Neural cell (in vitro differentiated cells): Measurements from ENCODE around the gene PKNOX2. TPM values are rescaled to one million over a fixed set of nuclear protein-coding genes. Genes with fewer than 3 reads are reported as not detected.

Source experiments
- H2AFZ ChIP-seq: fragments of 200-600, 300-800 bp; sonication (generic), shearing (Covaris generic); 2 replicates; pipeline ENCODE4 v1.6.0; 2014; ENCODE audit warnings: low read depth, mild to moderate bottlenecking, antibody characterized with exemption, low read length, moderate library complexity
- H3F3A ChIP-seq: fragments of 200-600 bp; shearing (Covaris generic); 2 replicates; pipeline ENCODE4 v1.6.1; 2016; ENCODE audit warnings: mild to moderate bottlenecking, moderate library complexity, mixed read lengths, antibody characterized with exemption, low read length; ENCODE audit not compliant: insufficient read depth, poor library complexity, severe bottlenecking
- H3K27ac ChIP-seq: fragments of 200-600, 300-800 bp; sonication (generic), shearing (Covaris generic); 2 replicates; pipeline ENCODE4 v1.5.1; 2014; ENCODE audit warnings: mild to moderate bottlenecking, low read length, moderate library complexity
- H3K27me3 ChIP-seq: fragments of 300-800, 200-600 bp; sonication (generic), shearing (Covaris generic); 2 replicates; pipeline ENCODE4 v1.6.0; 2014; ENCODE audit warnings: mild to moderate bottlenecking, low read depth, low read length, moderate library complexity; ENCODE audit not compliant: insufficient read depth
- H3K36me3 ChIP-seq: fragments of 300-800, 200-600 bp; sonication (generic), shearing (Covaris generic); 2 replicates; pipeline ENCODE4 v1.5.1; 2014; ENCODE audit warnings: mild to moderate bottlenecking, antibody characterized with exemption, low read length, moderate library complexity; ENCODE audit not compliant: insufficient read depth
- H3K4me2 ChIP-seq: fragments of 300-800, 200-600 bp; sonication (generic), shearing (Covaris generic); 2 replicates; pipeline ENCODE4 v1.6.0; 2014; ENCODE audit warnings: mild to moderate bottlenecking, low read length
- H3K4me3 ChIP-seq: fragments of 300-800, 200-600 bp; sonication (generic), shearing (Covaris generic); 2 replicates; pipeline ENCODE4 v1.5.1; 2014; ENCODE audit warnings: mild to moderate bottlenecking, low read length, moderate library complexity
- H3K79me2 ChIP-seq: fragments of 200-600 bp; shearing (Covaris generic); replicated peaks from 2 replicates; pipeline ENCODE4 v1.6.0; 2014; ENCODE audit warnings: mild to moderate bottlenecking, low read length, moderate library complexity; ENCODE audit not compliant: insufficient read depth
- H3K9ac ChIP-seq: fragments of 300-800, 200-600 bp; sonication (generic), shearing (Covaris generic); 2 replicates; pipeline ENCODE4 v1.6.1; 2016; ENCODE audit warnings: mild to moderate bottlenecking, low read length, mixed read lengths
- H3K9me2 ChIP-seq: fragments of 200-600 bp; shearing (Covaris generic); 2 replicates; pipeline ENCODE4 v1.6.1; 2016; ENCODE audit warnings: mild to moderate bottlenecking, low read length, mixed read lengths; ENCODE audit not compliant: insufficient read depth
- H3K9me3 ChIP-seq: fragments of 200-600, 300-800 bp; sonication (generic), shearing (Covaris generic); 2 replicates; pipeline ENCODE4 v1.6.1; 2016; ENCODE audit warnings: mild to moderate bottlenecking, mixed run types, low read length, moderate library complexity, mixed read lengths
- H4K20me1 ChIP-seq: fragments of 200-600 bp; shearing (Covaris generic); 2 replicates; pipeline ENCODE4 v1.6.1; 2016; ENCODE audit warnings: mild to moderate bottlenecking, mixed run types; ENCODE audit not compliant: insufficient read depth
- EP300 ChIP-seq: fragments of 450-650 bp; conservative IDR thresholded peaks from 2 replicates; pipeline ENCODE4 v1.6.1; 2014; ENCODE audit warnings: antibody characterized with exemption, mild to moderate bottlenecking, moderate library complexity; ENCODE audit not compliant: poor library complexity, severe bottlenecking
- EZH2 ChIP-seq: fragments of 200-600, 300-800 bp; shearing (Covaris generic), sonication (generic); IDR thresholded peaks from 2 replicates; pipeline ENCODE4 v1.6.1; 2014; ENCODE audit warnings: antibody characterized with exemption, low read length, borderline replicate concordance, mild to moderate bottlenecking; ENCODE audit not compliant: insufficient read depth, poor library complexity, severe bottlenecking
- MXI1 ChIP-seq: fragments of 450-650 bp; conservative IDR thresholded peaks from 2 replicates; pipeline ENCODE4 v1.6.1; 2014; ENCODE audit warnings: antibody characterized with exemption, mild to moderate bottlenecking; ENCODE audit not compliant: poor library complexity, severe bottlenecking
- POLR2AphosphoS5 ChIP-seq: IDR thresholded peaks from 2 replicates; pipeline ENCODE4 v1.6.1; 2012
- RAD21 ChIP-seq: fragments of 450-650 bp; conservative IDR thresholded peaks from 2 replicates; pipeline ENCODE4 v1.6.1; 2014; ENCODE audit warnings: antibody characterized with exemption, mild to moderate bottlenecking, moderate library complexity
- REST ChIP-seq: IDR thresholded peaks from 2 replicates; pipeline ENCODE4 v1.6.1; 2012; ENCODE audit warnings: borderline replicate concordance
- SMC3 ChIP-seq: fragments of 450-650 bp; conservative IDR thresholded peaks from 2 replicates; pipeline ENCODE4 v1.6.1; 2014; ENCODE audit warnings: antibody characterized with exemption, mild to moderate bottlenecking, moderate library complexity; ENCODE audit not compliant: poor library complexity
- TAF1 ChIP-seq: IDR thresholded peaks from 2 replicates; pipeline ENCODE4 v1.6.1; 2012; ENCODE audit warnings: low read depth
- polyA plus RNA-seq: library from polyadenylated mRNA; depleted of rRNA; stranded (reverse); fragments of >200 nt; gene quantifications from 2 replicates; pipeline ENCODE4 v1.2.3, GENCODE V29; 2014
- TF ChIP-seq, protein P1 (sequence below): fragments of 450-650 bp; IDR thresholded peaks from 2 replicates; pipeline ENCODE4 v1.5.1; 2014; ENCODE audit warnings: antibody characterized with exemption, mild to moderate bottlenecking, moderate library complexity; ENCODE audit not compliant: poor library complexity, severe bottlenecking

The PKNOX2 gene
- polyA plus RNA-seq, 1 donor from 2014 or later, result 0.99 TPM

GRCh38 chr11:125251214-125251545 lies 86.6 kb downstream of the PKNOX2 start:
- Histone ChIP-seq H3K36me3 (no peaks in the 10 kb centered on the region), H3K27me3 (no peaks in the 10 kb centered on the region), H3K9ac (no peak overlapping the region), H3K27ac (peak overlapping the region; percentile 26), H4K20me1 (no peaks in the 10 kb centered on the region), H3K9me2 (no peaks in the 10 kb centered on the region), H3K4me2 (no peak overlapping the region), H3K9me3 (no peaks in the 10 kb centered on the region), H2AFZ (no peak overlapping the region), H3K79me2 (no peaks in the 10 kb centered on the region), H3F3A (no peaks in the 10 kb centered on the region), H3K4me3 (no peak overlapping the region)
- TF ChIP-seq TAF1 (no peak), MXI1 (no peak), SMC3 (no peak), RAD21 (no peak), EZH2 (no peak), POLR2AphosphoS5 (no peak)
- TF ChIP-seq, protein P1, sequence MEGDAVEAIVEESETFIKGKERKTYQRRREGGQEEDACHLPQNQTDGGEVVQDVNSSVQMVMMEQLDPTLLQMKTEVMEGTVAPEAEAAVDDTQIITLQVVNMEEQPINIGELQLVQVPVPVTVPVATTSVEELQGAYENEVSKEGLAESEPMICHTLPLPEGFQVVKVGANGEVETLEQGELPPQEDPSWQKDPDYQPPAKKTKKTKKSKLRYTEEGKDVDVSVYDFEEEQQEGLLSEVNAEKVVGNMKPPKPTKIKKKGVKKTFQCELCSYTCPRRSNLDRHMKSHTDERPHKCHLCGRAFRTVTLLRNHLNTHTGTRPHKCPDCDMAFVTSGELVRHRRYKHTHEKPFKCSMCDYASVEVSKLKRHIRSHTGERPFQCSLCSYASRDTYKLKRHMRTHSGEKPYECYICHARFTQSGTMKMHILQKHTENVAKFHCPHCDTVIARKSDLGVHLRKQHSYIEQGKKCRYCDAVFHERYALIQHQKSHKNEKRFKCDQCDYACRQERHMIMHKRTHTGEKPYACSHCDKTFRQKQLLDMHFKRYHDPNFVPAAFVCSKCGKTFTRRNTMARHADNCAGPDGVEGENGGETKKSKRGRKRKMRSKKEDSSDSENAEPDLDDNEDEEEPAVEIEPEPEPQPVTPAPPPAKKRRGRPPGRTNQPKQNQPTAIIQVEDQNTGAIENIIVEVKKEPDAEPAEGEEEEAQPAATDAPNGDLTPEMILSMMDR, result no peak

DNA sequence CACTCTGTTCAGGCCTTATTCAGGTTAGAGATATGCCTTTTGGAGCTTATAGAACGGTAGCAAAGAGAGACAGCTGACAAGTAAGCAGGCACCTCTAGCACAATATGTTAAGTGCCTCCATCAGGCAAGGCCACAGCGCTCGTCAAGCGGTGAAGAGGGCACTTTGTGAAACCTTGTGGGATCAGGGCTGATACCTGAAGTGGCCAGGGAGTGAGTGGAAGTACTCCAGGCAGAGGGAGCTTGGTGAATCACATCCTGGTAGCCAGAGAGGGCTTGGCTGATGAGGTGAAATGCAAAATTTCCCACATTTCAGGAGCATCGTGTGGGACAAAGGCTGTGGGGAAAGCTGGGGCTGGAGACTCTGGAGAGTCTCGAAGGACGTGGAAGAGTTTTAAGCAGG lies 87.4 kb downstream of the PKNOX2 start:
- no peaks in the 10 kb centered on the region for H3K9me3 ChIP-seq
- no peak overlapping the region for H3K4me2 ChIP-seq
- no peaks in the 10 kb centered on the region for H4K20me1 ChIP-seq
- no peaks in the 10 kb centered on the region for H3F3A ChIP-seq
- no peaks in the 10 kb centered on the region for H3K36me3 ChIP-seq
- TF ChIP-seq, protein P1, result no peak
- TF ChIP-seq MXI1 (no peak), REST (no peak), RAD21 (no peak), TAF1 (no peak), SMC3 (no peak), POLR2AphosphoS5 (no peak), EZH2 (no peak), EP300 (no peak)
- H3K27ac ChIP-seq, result no peak overlapping the region
- no peak overlapping the region for H3K4me3 ChIP-seq
- no peaks in the 10 kb centered on the region for H3K27me3 ChIP-seq
- H3K9ac ChIP-seq, result no peak overlapping the region
- no peaks in the 10 kb centered on the region for H3K79me2 ChIP-seq
- no peaks in the 10 kb centered on the region for H3K9me2 ChIP-seq
- no peak overlapping the region for H2AFZ ChIP-seq
